K562 (cell line): ENCODE results near the gene ARMC9. TPM values are rescaled to one million over a fixed set of nuclear protein-coding genes. Genes with fewer than 3 reads are reported as not detected.

Source experiments
- ATAC-seq: fragments of 200-7000 bp; cut with Tn5 transposase; 3 replicates; pipeline ENCODE4 v1.9.1; 2020; ENCODE audit warnings: moderate library complexity
- BruUV-seq: library from RNA; stranded (reverse); fragments of 400-500 nt; replicated peaks from 2 replicates; lab custom pipeline; 2021; lab: Mats Ljungman, UMichigan
- CTCF ChIA-PET: fragments of 300-600 bp; formaldehyde crosslinking; extraction: SDS; loops from one replicate; lab custom pipeline; 2021; ENCODE audit warnings: low intra/inter-chr PET ratio; lab: Yijun Ruan, JAX
- POLR2A ChIA-PET: fragments of 300-600, 350-650 bp; sonication (Branson Sonifier 250); formaldehyde crosslinking; extraction: SDS; loops from one replicate; lab custom pipeline; 2021; ENCODE audit warnings: antibody characterized with exemption, inconsistent platforms; lab: Yijun Ruan, JAX
- DNase-seq, 4 experiments: peaks; one replicate each; pipeline versions ENCODE4 v3.0.0 to v3.0.0-alpha.2; 2011 to 2018; ENCODE audit warnings: low spot score in 3 of 4, mixed read lengths in 3 of 4; ENCODE audit errors: extremely low read depth in 1 of 4
- FAIRE-seq: peaks from 2 replicates; lab custom pipeline; 2011; peaks lifted over from hg19 to GRCh38; lab: Jason Lieb, UNC
- H2AFZ ChIP-seq: 2 replicates; pipeline ENCODE4 v1.6.0; 2011; ENCODE audit warnings: low read depth, low read length, control low read depth, inconsistent platforms
- H3K27ac ChIP-seq: fragments of 200-600 bp; 3 replicates; pipeline ENCODE4 v1.8.0; 2011; ENCODE audit warnings: low read depth, mild to moderate bottlenecking, control low read depth, inconsistent platforms, low read length, moderate library complexity, mixed read lengths; ENCODE audit errors: extremely low read depth
- H3K27me3 ChIP-seq, 2 experiments: fragments of 300-600 bp in 1 of 2; 2 replicates in 1 of 2; 3 replicates in 1 of 2; pipeline versions ENCODE4 v1.6.0 to v1.8.0; 2011; ENCODE audit warnings: inconsistent platforms in 2 of 2, low read length in 2 of 2, mild to moderate bottlenecking in 1 of 2, mixed read lengths in 1 of 2, moderate library complexity in 1 of 2; ENCODE audit not compliant: control insufficient read depth in 2 of 2, insufficient read depth in 2 of 2
- H3K36me3 ChIP-seq: fragments of 300-600 bp; 3 replicates; pipeline ENCODE4 v1.8.0; 2011; ENCODE audit warnings: mild to moderate bottlenecking, low read length, inconsistent platforms; ENCODE audit not compliant: control insufficient read depth, insufficient read depth
- H3K4me1 ChIP-seq, 2 experiments: fragments of 200-600 bp in 1 of 2; replicated peaks in 1 of 2; 2 replicates in 1 of 2; 3 replicates in 1 of 2; pipeline versions ENCODE4 v1.5.1 to v1.8.0; 2011; ENCODE audit warnings: inconsistent platforms in 2 of 2, low read length in 2 of 2, mild to moderate bottlenecking in 1 of 2, mixed read lengths in 1 of 2, moderate library complexity in 1 of 2; ENCODE audit not compliant: control insufficient read depth in 2 of 2, insufficient read depth in 2 of 2
- H3K4me2 ChIP-seq: 2 replicates; pipeline ENCODE4 v1.6.1; 2011; ENCODE audit warnings: low read length, control low read depth, inconsistent platforms, mixed read lengths; ENCODE audit not compliant: insufficient read depth
- H3K4me3 ChIP-seq: fragments of 200-600 bp; sonication (generic), shearing (Covaris generic); 2 replicates; pipeline ENCODE4 v1.5.1; 2016; ENCODE audit warnings: control low read depth, inconsistent platforms
- H3K79me2 ChIP-seq: fragments of 200-600 bp; 3 replicates; pipeline ENCODE4 v1.8.0; 2011; ENCODE audit warnings: low read length, inconsistent platforms; ENCODE audit not compliant: control insufficient read depth, insufficient read depth
- H3K9ac ChIP-seq, 2 experiments: 2 replicates each; pipeline versions ENCODE4 v1.6.0 to v1.6.1; 2011; ENCODE audit warnings: low read depth in 2 of 2, low read length in 2 of 2, control low read depth in 1 of 2, inconsistent platforms in 1 of 2, mild to moderate bottlenecking in 1 of 2, mixed read lengths in 1 of 2; ENCODE audit not compliant: insufficient read depth in 1 of 2
- H3K9me1 ChIP-seq: one replicate; pipeline ENCODE4 v1.6.0; 2011; ENCODE audit warnings: inconsistent platforms, mild to moderate bottlenecking, low read length, moderate library complexity; ENCODE audit not compliant: control insufficient read depth, insufficient read depth
- H3K9me3 ChIP-seq: replicated peaks from 2 replicates; pipeline ENCODE4 v1.5.1; 2011; ENCODE audit warnings: low read depth, low read length, inconsistent platforms; ENCODE audit not compliant: control insufficient read depth, insufficient read depth
- H4K20me1 ChIP-seq: replicated peaks from 2 replicates; pipeline ENCODE4 v1.6.1; 2011; ENCODE audit warnings: low read length, inconsistent platforms, mixed read lengths; ENCODE audit not compliant: control insufficient read depth, insufficient read depth
- BMI1 ChIP-seq: fragments of 150-350 bp; IDR thresholded peaks from 2 replicates; pipeline ENCODE4 v1.6.1; 2014; ENCODE audit warnings: low read length
- CBFA2T3 ChIP-seq: fragments of 450-650 bp; IDR thresholded peaks from 2 replicates; pipeline ENCODE4 v1.6.1; 2017
- ELF2 ChIP-seq: fragments of 250-450 bp; sonication (Bioruptor Pico); IDR thresholded peaks from 2 replicates; pipeline ENCODE4 v1.5.0; 2021; ENCODE audit warnings: mild to moderate bottlenecking
- HNRNPLL ChIP-seq: fragments of 200-400 bp; formaldehyde crosslinking; IDR thresholded peaks from 2 replicates; pipeline ENCODE4 v1.6.1; 2017; ENCODE audit warnings: low read length, low read depth, mild to moderate bottlenecking; ENCODE audit not compliant: poor library complexity, severe bottlenecking
- ZFPM2 ChIP-seq: fragments of 250-450 bp; sonication (Bioruptor Pico); IDR thresholded peaks from 2 replicates; pipeline ENCODE4 v1.5.1; 2022; ENCODE audit warnings: mild to moderate bottlenecking
- ZNF184 ChIP-seq: sonication (generic); formaldehyde crosslinking; IDR thresholded peaks from 2 replicates; pipeline ENCODE4 v1.5.0; 2020; ENCODE audit warnings: missing genetic modification reagents
- ZNF408 ChIP-seq: fragments of 250-450 bp; sonication (Bioruptor Pico); IDR thresholded peaks from 2 replicates; pipeline ENCODE4 v1.4.0; 2020; ENCODE audit warnings: low read depth, mild to moderate bottlenecking, moderate library complexity
- ZNF41 ChIP-seq: fragments of 250-450 bp; sonication (Bioruptor Pico); conservative IDR thresholded peaks from 2 replicates; pipeline ENCODE4 v1.4.0; 2020; ENCODE audit warnings: mild to moderate bottlenecking
- ZNF717 ChIP-seq: fragments of 250-450 bp; sonication (Bioruptor Pico); IDR thresholded peaks from 2 replicates; pipeline ENCODE4 v1.5.0; 2021
- WGBS: fragments of 100-300 bp; shearing (Covaris generic); methylation state at CpG from one replicate; pipeline ENCODE4 v1.1.6; 2016; ENCODE audit warnings: low coverage, mixed read lengths; ENCODE audit not compliant: insufficient coverage; ENCODE audit errors: missing lambda C conversion rate; 5-methylcytosine and 5-hydroxymethylcytosine counted together
- in situ Hi-C: fragments of 300-500 bp; cut with MboI; formaldehyde crosslinking; loops from 4 replicates; pipeline ENCODE4 v1.15.0; 2018; ENCODE audit warnings: inconsistent platforms, mixed read lengths
- intact Hi-C: fragments of 100-400 bp; cut with micrococcal nuclease; formaldehyde crosslinking; loops from 2 replicates; pipeline ENCODE4 v1.14.2; 2022
- polyA plus RNA-seq, 8 experiments: library from polyadenylated mRNA; depleted of rRNA in 4 of 8; stranded (reverse) in 5 of 8; unstranded in 3 of 8; fragments of >200 nt; fragmentation: Nextera tagmentation in 2 of 8; fragmentation: Illumina TruSeq in 1 of 8; extraction: Ambion mirVana in 2 of 8; extraction: Trizol in 1 of 8; gene quantifications; 2 replicates each; pipeline versions ENCODE4 v1.2.1 to v1.2.3, GENCODE V29; 2011 to 2014; ENCODE audit warnings: inconsistent platforms in 1 of 8, missing spikeins in 1 of 8
- total RNA-seq, 7 experiments: library from RNA; depleted of rRNA in 6 of 7; stranded (reverse); fragments of >200 nt in 6 of 7; fragmentation: Illumina TruSeq in 2 of 7; extraction: Trizol in 2 of 7; gene quantifications; 2 replicates each; pipeline versions ENCODE4 v1.2.1 to v1.2.3, GENCODE V29; 2011 to 2021; ENCODE audit warnings: low replicate concordance in 1 of 7
- TF ChIP-seq, protein P1 (sequence below), 2 experiments: IDR thresholded peaks in 1 of 2; conservative IDR thresholded peaks in 1 of 2; 2 replicates each; pipeline ENCODE4 v1.6.1; 2016; ENCODE audit warnings: low read depth in 2 of 2, mild to moderate bottlenecking in 1 of 2, missing compliant biosample characterization in 1 of 2, missing genetic modification characterization in 1 of 2, moderate library complexity in 1 of 2
- TF ChIP-seq, protein P2 (sequence below): sonication (generic); formaldehyde crosslinking; IDR thresholded peaks from 2 replicates; pipeline ENCODE4 v1.9.0; 2022; ENCODE audit warnings: mild to moderate bottlenecking, missing genetic modification reagents

ARMC9 gene
- total and polyA plus RNA-seq, 9 of the 15 experiments (the other 6 are each of a cell fraction or from before 2014, with no cell fraction given): 0.36 to 2.3 (median 1.1) TPM

DNA sequence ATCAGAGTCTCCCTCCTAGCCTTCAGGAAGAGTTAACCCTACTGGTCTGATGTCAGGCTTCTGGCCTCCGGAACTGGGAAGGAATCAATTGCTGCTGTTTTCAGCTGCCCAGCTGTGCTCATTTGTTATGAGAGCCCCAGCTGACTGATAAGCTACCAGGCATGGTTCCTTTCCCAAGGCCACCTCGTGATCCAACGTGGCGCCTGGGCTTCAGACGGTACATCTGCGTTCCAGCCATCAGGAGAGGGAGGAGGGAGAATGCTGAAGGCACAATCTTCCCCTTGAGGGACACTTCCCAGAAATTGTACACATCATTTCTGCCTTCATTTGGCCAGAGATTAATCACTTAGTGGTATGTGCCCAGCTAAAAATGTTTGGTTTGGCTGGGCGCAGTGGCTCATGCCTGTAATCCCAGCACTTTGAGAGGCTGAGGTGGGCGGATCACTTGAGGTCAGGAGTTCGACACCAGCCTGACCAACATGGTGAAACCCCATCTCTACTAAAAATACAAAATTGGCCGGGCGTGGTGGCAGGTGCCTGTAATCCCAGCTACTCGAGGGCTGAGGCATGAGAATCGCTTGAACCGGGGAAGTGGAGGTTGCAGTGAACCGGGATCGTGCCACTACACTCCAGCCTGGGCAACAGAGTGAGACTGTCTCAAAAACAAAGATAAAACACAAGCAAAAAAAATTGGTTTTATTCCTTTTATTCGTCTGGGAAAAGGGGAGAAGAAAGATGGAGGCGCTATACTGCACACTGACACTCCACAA, 10.5 kb upstream of the ARMC9 start:
- no peak overlapping the region for H3K4me2 ChIP-seq
- in situ Hi-C loops (no loop called here), intact Hi-C loops (no loop called here)
- peak overlapping the region; percentile 51; the same call in 1 of the 2 replicates for H2AFZ ChIP-seq
- H3K36me3 ChIP-seq: no peaks in the 10 kb centered on the region
- BruUV-seq: no TSS peak
- H3K9me3 ChIP-seq: no peaks in the 10 kb centered on the region
- FAIRE-seq (no peak), DNase-seq (no peak), ATAC-seq (no peak)
- 10% methylated on average over 14 of the region's 18 CpGs for WGBS
- no peak overlapping the region for H3K4me3 ChIP-seq
- no peak overlapping the region for H3K27ac ChIP-seq
- H3K27me3 ChIP-seq: peaks cover 6 to 28% of the 10 kb centered on the region in 2 experiments; a peak in 4 of 5 replicates
- H3K9me1 ChIP-seq: no peaks in the 10 kb centered on the region
- CTCF ChIA-PET: no interaction called here
- POLR2A ChIA-PET: interaction anchor here (0.6 to 1.1 kb wide), 2 partner anchors 49 to 73 kb away, joined by 3 read pairs; no protein-coding TSS in a partner anchor
- no peaks in the 10 kb centered on the region for H4K20me1 ChIP-seq
- H3K4me1 ChIP-seq: peaks cover 4 to 8% of the 10 kb centered on the region in 2 experiments; a peak in 3 of 5 replicates
- no peak overlapping the region for H3K9ac ChIP-seq
- no peaks in the 10 kb centered on the region for H3K79me2 ChIP-seq
- TF ChIP-seq ZNF408 (CRISPR knock-in tag) (no peak), ZNF41 (CRISPR knock-in tag) (no peak), ZFPM2 (CRISPR knock-in tag) (no peak), ZNF717 (CRISPR knock-in tag) (no peak), ZNF184 (no peak), HNRNPLL (no peak), BMI1 (no peak), ELF2 (CRISPR knock-in tag) (no peak), CBFA2T3 (peak; percentile 22; the same call in 1 of the 2 replicates)
- TF ChIP-seq, protein P1, sequence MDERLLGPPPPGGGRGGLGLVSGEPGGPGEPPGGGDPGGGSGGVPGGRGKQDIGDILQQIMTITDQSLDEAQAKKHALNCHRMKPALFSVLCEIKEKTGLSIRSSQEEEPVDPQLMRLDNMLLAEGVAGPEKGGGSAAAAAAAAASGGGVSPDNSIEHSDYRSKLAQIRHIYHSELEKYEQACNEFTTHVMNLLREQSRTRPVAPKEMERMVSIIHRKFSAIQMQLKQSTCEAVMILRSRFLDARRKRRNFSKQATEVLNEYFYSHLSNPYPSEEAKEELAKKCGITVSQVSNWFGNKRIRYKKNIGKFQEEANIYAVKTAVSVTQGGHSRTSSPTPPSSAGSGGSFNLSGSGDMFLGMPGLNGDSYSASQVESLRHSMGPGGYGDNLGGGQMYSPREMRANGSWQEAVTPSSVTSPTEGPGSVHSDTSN (CRISPR knock-in tag; IDR thresholded peaks at IDR 0.05; ENCODE audit: low read depth): no peak
- TF ChIP-seq, protein P1 (tag; conservative IDR thresholded peaks at IDR 0.05; ENCODE audit: low read depth): 0 out of 2 replicates have a peak, but pooled peaks have one; percentile 8
- TF ChIP-seq, protein P2, sequence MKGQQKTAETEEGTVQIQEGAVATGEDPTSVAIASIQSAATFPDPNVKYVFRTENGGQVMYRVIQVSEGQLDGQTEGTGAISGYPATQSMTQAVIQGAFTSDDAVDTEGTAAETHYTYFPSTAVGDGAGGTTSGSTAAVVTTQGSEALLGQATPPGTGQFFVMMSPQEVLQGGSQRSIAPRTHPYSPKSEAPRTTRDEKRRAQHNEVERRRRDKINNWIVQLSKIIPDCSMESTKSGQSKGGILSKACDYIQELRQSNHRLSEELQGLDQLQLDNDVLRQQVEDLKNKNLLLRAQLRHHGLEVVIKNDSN (CRISPR knock-in tag): peak; percentile 9; the same call in 1 of the 2 replicates
